ENCODE measurements around the gene IDS. TPM values are rescaled to one million over a fixed set of nuclear protein-coding genes. Genes with fewer than 3 reads are reported as not detected.

Gene IDS
- total and polyA plus RNA-seq, 2 of the 8 experiments (the other 6 are each of a cell fraction or from before 2014, with no cell fraction given), result 19.9 to 20.7 TPM

DNA sequence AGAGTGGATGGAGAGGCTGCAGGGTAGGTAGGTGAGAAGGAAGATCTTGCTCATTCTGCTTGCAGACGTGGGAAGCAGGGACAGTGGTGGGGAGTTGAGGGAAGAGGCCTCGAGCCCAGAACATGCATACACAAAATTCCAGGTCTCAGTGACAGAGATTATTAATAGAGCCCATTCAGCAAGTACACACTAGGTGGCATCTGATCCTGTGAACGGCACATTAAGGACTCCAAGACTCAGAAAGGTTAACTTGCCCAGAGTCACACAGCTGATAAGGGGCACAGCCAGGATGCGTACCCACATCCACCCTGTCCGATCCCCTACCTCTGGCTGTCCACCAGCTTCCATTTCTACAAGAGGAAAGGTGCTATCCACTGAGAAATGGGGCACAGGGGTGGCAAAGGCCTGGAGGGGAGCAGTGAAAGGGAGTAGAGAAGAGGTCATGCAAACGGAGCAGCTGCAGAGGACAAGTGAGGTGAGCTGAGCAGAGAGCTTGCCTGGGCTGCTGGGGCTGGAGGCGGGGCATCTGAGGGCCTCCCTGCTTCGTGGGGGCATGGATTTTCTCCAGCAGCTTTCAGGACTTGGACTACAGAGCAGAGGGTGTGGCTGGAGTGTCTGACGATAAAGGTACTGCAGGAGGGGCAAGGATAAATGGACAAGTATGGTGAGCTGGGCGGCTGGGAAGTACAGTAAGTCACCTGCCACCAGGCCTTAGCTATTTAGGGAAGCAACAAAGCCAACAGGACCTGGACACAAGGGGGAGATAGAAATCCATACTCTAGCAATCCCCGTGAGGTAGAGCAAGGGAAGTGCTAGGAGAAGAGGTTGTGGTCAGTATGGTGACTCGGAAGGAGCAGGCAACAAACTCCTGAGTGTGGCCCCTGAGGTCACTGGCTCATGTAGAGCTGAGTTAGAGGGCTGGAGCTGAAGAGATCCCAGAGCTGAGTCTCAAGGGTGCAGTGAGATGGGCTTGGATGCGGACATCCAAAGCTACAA, 11.2 kb downstream of the IDS start:
- Histone ChIP-seq H2AFZ (ENCODE audit: low read length) (no peak overlapping the region), H2BK15ac (ENCODE audit: low read length) (no peak overlapping the region), H3K27me3 (replicated peaks in 1 of 4; ENCODE audit: control insufficient read depth in 3 of 4, extremely low read depth in 1 of 4, insufficient read depth in 3 of 4, low read length in 3 of 4) (no peaks in the 10 kb centered on the region), H2BK12ac (ENCODE audit: low read depth, low read length) (no peak overlapping the region), H2BK120ac (replicated peaks; ENCODE audit: low read depth, low read length) (no peak overlapping the region), H2AK5ac (ENCODE audit: low read depth, low read length) (no peak overlapping the region), H3K36me3 (ENCODE audit: control insufficient read depth in 2 of 4, insufficient read depth in 4 of 4, low read length in 3 of 4) (peaks cover 0 to 10% (median 2%) of the 10 kb centered on the region in 4 experiments; a peak in 4 of 8 replicates), H3K9me3 (ENCODE audit: insufficient read depth in 2 of 2, low read depth in 1 of 2, low read length in 1 of 2) (no peaks in the 10 kb centered on the region), H3K56ac (replicated peaks; ENCODE audit: insufficient read length, low read depth, low read length) (no peak overlapping the region), H4K5ac (ENCODE audit: insufficient read length, low read depth, low read length) (no peak overlapping the region), H3K79me2 (ENCODE audit: control insufficient read depth in 1 of 2, insufficient read depth in 2 of 2, low read length in 2 of 2) (no peaks in the 10 kb centered on the region), H4K20me1 (replicated peaks in 1 of 2; ENCODE audit: control insufficient read depth in 1 of 2, insufficient read depth in 2 of 2, low read length in 2 of 2) (no peaks in the 10 kb centered on the region), H3K4me2 (ENCODE audit: insufficient read depth in 1 of 2, low read depth in 2 of 2, low read length in 2 of 2) (no peak overlapping the region), H4K8ac (ENCODE audit: extremely low read depth, insufficient read depth, low read length) (no peak overlapping the region), H3K27ac (ENCODE audit: low read depth, low read length) (no peak overlapping the region), H3K23me2 (ENCODE audit: low read depth, low read length) (no peaks in the 10 kb centered on the region), H3K79me1 (ENCODE audit: low read depth, low read length) (no peaks in the 10 kb centered on the region), H3K4ac (replicated peaks; ENCODE audit: insufficient read length, low read depth, low read length) (no peak overlapping the region), H4K91ac (replicated peaks; ENCODE audit: insufficient read length, low read length) (no peak overlapping the region), H3K18ac (ENCODE audit: extremely low read depth, low read length) (no peak overlapping the region), H3K4me3 (ENCODE audit: extremely low read depth in 1 of 4, insufficient read depth in 2 of 4, low read depth in 3 of 4, low read length in 4 of 4) (no peak overlapping the region), H2BK5ac (ENCODE audit: low read depth, low read length) (no peak overlapping the region), H3K23ac (ENCODE audit: insufficient read length) (no peak overlapping the region), H3K14ac (ENCODE audit: insufficient read length) (no peak overlapping the region), H3K9ac (replicated peaks in 1 of 4; ENCODE audit: extremely low read depth in 1 of 4, low read depth in 3 of 4, low read length in 3 of 4) (no peak overlapping the region), H2BK20ac (ENCODE audit: low read length) (no peak overlapping the region), H3K4me1 (replicated peaks in 1 of 4; ENCODE audit: control insufficient read depth in 3 of 4, insufficient read depth in 4 of 4, low read length in 3 of 4) (no peaks in the 10 kb centered on the region)
- FAIRE-seq, result no peak
- 88% methylated on average over 9 of the region's 13 CpGs; no CpG with 5 or more reads in 1 of the 2 experiments for WGBS, 2 experiments (ENCODE audit: extremely low coverage in 1 of 2, insufficient coverage in 1 of 2, insufficient read length in 1 of 2, insufficient replicate concordance in 2 of 2, low coverage in 1 of 2, low lambda C conversion rate in 2 of 2, missing lambda C conversion rate in 1 of 2)
- ChIA-PET POLR2A (ENCODE audit: partially characterized antibody) (no interaction called here), CTCF (ENCODE audit: partially characterized antibody) (interaction anchor here (0.8 to 2.0 kb wide), 6 partner anchors 11 to 28 kb away, joined by 3 to 13 read pairs (median 4); partner anchors contain the start of gene IDS)
- TF ChIP-seq, protein P1, sequence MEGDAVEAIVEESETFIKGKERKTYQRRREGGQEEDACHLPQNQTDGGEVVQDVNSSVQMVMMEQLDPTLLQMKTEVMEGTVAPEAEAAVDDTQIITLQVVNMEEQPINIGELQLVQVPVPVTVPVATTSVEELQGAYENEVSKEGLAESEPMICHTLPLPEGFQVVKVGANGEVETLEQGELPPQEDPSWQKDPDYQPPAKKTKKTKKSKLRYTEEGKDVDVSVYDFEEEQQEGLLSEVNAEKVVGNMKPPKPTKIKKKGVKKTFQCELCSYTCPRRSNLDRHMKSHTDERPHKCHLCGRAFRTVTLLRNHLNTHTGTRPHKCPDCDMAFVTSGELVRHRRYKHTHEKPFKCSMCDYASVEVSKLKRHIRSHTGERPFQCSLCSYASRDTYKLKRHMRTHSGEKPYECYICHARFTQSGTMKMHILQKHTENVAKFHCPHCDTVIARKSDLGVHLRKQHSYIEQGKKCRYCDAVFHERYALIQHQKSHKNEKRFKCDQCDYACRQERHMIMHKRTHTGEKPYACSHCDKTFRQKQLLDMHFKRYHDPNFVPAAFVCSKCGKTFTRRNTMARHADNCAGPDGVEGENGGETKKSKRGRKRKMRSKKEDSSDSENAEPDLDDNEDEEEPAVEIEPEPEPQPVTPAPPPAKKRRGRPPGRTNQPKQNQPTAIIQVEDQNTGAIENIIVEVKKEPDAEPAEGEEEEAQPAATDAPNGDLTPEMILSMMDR (IDR thresholded peaks at IDR 0.05; ENCODE audit: control extremely low read depth in 1 of 3, insufficient read depth in 1 of 3, low read depth in 1 of 3, low read length in 3 of 3), result peak in 2 of 3 experiments; percentile 16 to 56; a peak in 3 of 4 replicates
- TF ChIP-seq RAD21 (IDR thresholded peaks at IDR 0.05 in 1 of 2, conservative IDR thresholded peaks at IDR 0.05 in 1 of 2; ENCODE audit: low read depth in 2 of 2, low read length in 2 of 2), result peak; percentile 29 to 40; a peak in 3 of 4 replicates
- TF ChIP-seq TCF12 (IDR thresholded peaks at IDR 0.05; ENCODE audit: low read depth, low read length), result no peak
- DNase-seq (ENCODE audit: low read depth in 1 of 2, low spot score in 2 of 2), result no peak

Data from H1 (cell line).